ENCODE measurements around the gene MAPT. TPM values are rescaled to one million over a fixed set of nuclear protein-coding genes. Genes with fewer than 3 reads are reported as not detected.

The MAPT gene
- total RNA-seq, 2 experiments from 2014 or later, result 0.34 to 0.46 TPM

GRCh38 chr17:45977976-45978626, 83.7 kb downstream of the MAPT start:
- ChIA-PET POLR2A (no interaction called here), CTCF (interaction anchor here (1.6 kb wide), 1 partner anchor 10 kb away, joined by 3 read pairs; no protein-coding TSS in a partner anchor)

GRCh38 chr17:45979137-45979536, 84.8 kb downstream of the MAPT start:
- CTCF ChIA-PET, result interaction anchor here (1.6 kb wide), 1 partner anchor 11 kb away, joined by 3 read pairs; no protein-coding TSS in a partner anchor
- POLR2A ChIA-PET, result no interaction called here

GRCh38 chr17:45980855-45981254, 86.5 kb downstream of the MAPT start:
- ChIA-PET POLR2A (interaction anchor here (0.5 kb wide), 1 partner anchor 14 kb away, joined by 3 read pairs; no protein-coding TSS in a partner anchor), CTCF (interaction anchor here (0.6 to 1.2 kb wide), 2 partner anchors 21 to 100 kb away, joined by 3 to 4 read pairs; no protein-coding TSS in a partner anchor)

- CTCF ChIA-PET, result interaction anchor here (1.2 kb wide), 1 partner anchor 21 kb away, joined by 3 read pairs; no protein-coding TSS in a partner anchor
- POLR2A ChIA-PET, result no interaction called here
Measured at GRCh38 chr17:45981306-45981705, 87.0 kb downstream of the MAPT start.

- ChIA-PET POLR2A (no interaction called here), CTCF (no interaction called here)
Measured at GRCh38 chr17:45982791-45983613, 88.6 kb downstream of the MAPT start.

- POLR2A ChIA-PET, result no interaction called here
- CTCF ChIA-PET, result no interaction called here
Measured at GRCh38 chr17:45983614-45984310, 89.4 kb downstream of the MAPT start.

- POLR2A ChIA-PET, result no interaction called here
- CTCF ChIA-PET, result no interaction called here
Measured at GRCh38 chr17:45984368-45984767, 90.0 kb downstream of the MAPT start.

GRCh38 chr17:45985447-45985846, 91.1 kb downstream of the MAPT start:
- CTCF ChIA-PET, result no interaction called here
- POLR2A ChIA-PET, result no interaction called here

GRCh38 chr17:45986056-45986455, 91.7 kb downstream of the MAPT start:
- ChIA-PET POLR2A (no interaction called here), CTCF (no interaction called here)

GRCh38 chr17:45987706-45988105, 93.4 kb downstream of the MAPT start:
- CTCF ChIA-PET, result no interaction called here
- POLR2A ChIA-PET, result no interaction called here

GRCh38 chr17:45989759-45990158, 95.4 kb downstream of the MAPT start:
- ChIA-PET CTCF (no interaction called here), POLR2A (no interaction called here)

GRCh38 chr17:45990886-45991285, 96.5 kb downstream of the MAPT start:
- ChIA-PET CTCF (interaction anchor here (1.1 kb wide), 1 partner anchor 30 kb away, joined by 3 read pairs; no protein-coding TSS in a partner anchor), POLR2A (no interaction called here)

GRCh38 chr17:45991341-45991740, 97.0 kb downstream of the MAPT start:
- CTCF ChIA-PET, result interaction anchor here (1.1 kb wide), 1 partner anchor 31 kb away, joined by 3 read pairs; no protein-coding TSS in a partner anchor
- POLR2A ChIA-PET, result no interaction called here

- ChIA-PET CTCF (interaction anchor here (0.7 to 1.1 kb wide), 4 partner anchors 9 to 1871 kb away, joined by 3 to 4 read pairs (median 3); no protein-coding TSS in a partner anchor), POLR2A (interaction anchor here (0.7 kb wide), 1 partner anchor 221 kb away, joined by 7 read pairs; no protein-coding TSS in a partner anchor)
Measured at GRCh38 chr17:45992175-45992574, 97.8 kb downstream of the MAPT start.

GRCh38 chr17:45992904-45993303, 98.5 kb downstream of the MAPT start:
- POLR2A ChIA-PET, result interaction anchor here (0.7 kb wide), 1 partner anchor 220 kb away, joined by 7 read pairs; no protein-coding TSS in a partner anchor

GRCh38 chr17:45993962-45994627, 99.7 kb downstream of the MAPT start:
- POLR2A ChIA-PET, result no interaction called here
- CTCF ChIA-PET, result no interaction called here

More at GRCh38 chr17:45992904-45993303, 98.5 kb downstream of the MAPT start:
- CTCF ChIA-PET, result interaction anchor here (0.7 kb wide), 3 partner anchors 8 to 1872 kb away, joined by 3 to 4 read pairs (median 3); no protein-coding TSS in a partner anchor

GRCh38 chr17:45994987-45995386, 100.6 kb downstream of the MAPT start:
- CTCF ChIA-PET, result no interaction called here
- POLR2A ChIA-PET, result no interaction called here

GRCh38 chr17:45995627-45996270, 101.4 kb downstream of the MAPT start:
- ChIA-PET POLR2A (no interaction called here), CTCF (no interaction called here)

All from activated CD8-positive, alpha-beta memory T cell treated with anti-CD3 and anti-CD28 coated beads for 36 hours (primary cell).